C4-2B (cell line): Measurements from ENCODE around the gene BTLA.

Source experiments
- CTCF ChIP-seq: fragments of 450-650 bp; conservative IDR thresholded peaks from 2 replicates; pipeline ENCODE4 v1.5.1; 2017; ENCODE audit warnings: mild to moderate bottlenecking
- ZFX ChIP-seq: fragments of 450-650 bp; IDR thresholded peaks from 2 replicates; pipeline ENCODE4 v1.6.1; 2017

DNA sequence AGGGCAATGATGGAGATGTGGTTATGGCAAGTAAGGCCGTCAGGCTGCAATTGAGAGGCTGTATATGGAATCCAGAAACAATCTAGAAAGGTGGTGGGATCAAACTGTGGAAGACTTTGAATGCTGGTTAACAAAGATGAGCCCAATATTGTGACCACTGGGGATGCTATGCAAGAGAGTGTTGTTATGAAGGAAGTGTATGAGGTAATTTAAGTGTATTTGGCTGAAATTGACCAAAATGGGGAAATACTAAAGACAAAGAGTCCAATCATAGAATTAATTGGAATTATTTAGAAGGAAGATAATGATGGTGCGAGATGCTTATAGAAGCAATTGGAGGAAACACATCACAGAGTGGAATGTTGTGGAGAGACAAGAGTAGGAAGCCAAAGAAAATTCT is 24.5 kb downstream of the BTLA start:
- TF ChIP-seq CTCF (no peak), ZFX (no peak)
